K562 (cell line): Measurements from ENCODE around the gene TXNDC8. TPM values are rescaled to one million over a fixed set of nuclear protein-coding genes. Genes with fewer than 3 reads are reported as not detected.

Experiments used
- ATAC-seq: fragments of 200-7000 bp; cut with Tn5 transposase; 3 replicates; pipeline ENCODE4 v1.9.1; 2020; ENCODE audit warnings: moderate library complexity
- BruUV-seq: library from RNA; stranded (reverse); fragments of 400-500 nt; replicated peaks from 2 replicates; lab custom pipeline; 2021; lab: Mats Ljungman, UMichigan
- CTCF ChIA-PET: fragments of 300-600 bp; formaldehyde crosslinking; extraction: SDS; loops from one replicate; lab custom pipeline; 2021; ENCODE audit warnings: low intra/inter-chr PET ratio; lab: Yijun Ruan, JAX
- POLR2A ChIA-PET: fragments of 300-600, 350-650 bp; sonication (Branson Sonifier 250); formaldehyde crosslinking; extraction: SDS; loops from one replicate; lab custom pipeline; 2021; ENCODE audit warnings: antibody characterized with exemption, inconsistent platforms; lab: Yijun Ruan, JAX
- DNase-seq, 4 experiments: peaks; one replicate each; pipeline versions ENCODE4 v3.0.0 to v3.0.0-alpha.2; 2011 to 2018; ENCODE audit warnings: low spot score in 3 of 4, mixed read lengths in 3 of 4; ENCODE audit errors: extremely low read depth in 1 of 4
- FAIRE-seq: peaks from 2 replicates; lab custom pipeline; 2011; peaks lifted over from hg19 to GRCh38; lab: Jason Lieb, UNC
- H2AFZ ChIP-seq: 2 replicates; pipeline ENCODE4 v1.6.0; 2011; ENCODE audit warnings: low read depth, low read length, control low read depth, inconsistent platforms
- H3K27ac ChIP-seq: fragments of 200-600 bp; 3 replicates; pipeline ENCODE4 v1.8.0; 2011; ENCODE audit warnings: low read depth, mild to moderate bottlenecking, control low read depth, inconsistent platforms, low read length, moderate library complexity, mixed read lengths; ENCODE audit errors: extremely low read depth
- H3K27me3 ChIP-seq, 2 experiments: fragments of 300-600 bp in 1 of 2; 2 replicates in 1 of 2; 3 replicates in 1 of 2; pipeline versions ENCODE4 v1.6.0 to v1.8.0; 2011; ENCODE audit warnings: inconsistent platforms in 2 of 2, low read length in 2 of 2, mild to moderate bottlenecking in 1 of 2, mixed read lengths in 1 of 2, moderate library complexity in 1 of 2; ENCODE audit not compliant: control insufficient read depth in 2 of 2, insufficient read depth in 2 of 2
- H3K36me3 ChIP-seq: fragments of 300-600 bp; 3 replicates; pipeline ENCODE4 v1.8.0; 2011; ENCODE audit warnings: mild to moderate bottlenecking, low read length, inconsistent platforms; ENCODE audit not compliant: control insufficient read depth, insufficient read depth
- H3K4me1 ChIP-seq, 2 experiments: fragments of 200-600 bp in 1 of 2; replicated peaks in 1 of 2; 2 replicates in 1 of 2; 3 replicates in 1 of 2; pipeline versions ENCODE4 v1.5.1 to v1.8.0; 2011; ENCODE audit warnings: inconsistent platforms in 2 of 2, low read length in 2 of 2, mild to moderate bottlenecking in 1 of 2, mixed read lengths in 1 of 2, moderate library complexity in 1 of 2; ENCODE audit not compliant: control insufficient read depth in 2 of 2, insufficient read depth in 2 of 2
- H3K4me2 ChIP-seq: 2 replicates; pipeline ENCODE4 v1.6.1; 2011; ENCODE audit warnings: low read length, control low read depth, inconsistent platforms, mixed read lengths; ENCODE audit not compliant: insufficient read depth
- H3K4me3 ChIP-seq: fragments of 200-600 bp; sonication (generic), shearing (Covaris generic); 2 replicates; pipeline ENCODE4 v1.5.1; 2016; ENCODE audit warnings: control low read depth, inconsistent platforms
- H3K79me2 ChIP-seq: fragments of 200-600 bp; 3 replicates; pipeline ENCODE4 v1.8.0; 2011; ENCODE audit warnings: low read length, inconsistent platforms; ENCODE audit not compliant: control insufficient read depth, insufficient read depth
- H3K9ac ChIP-seq, 2 experiments: 2 replicates each; pipeline versions ENCODE4 v1.6.0 to v1.6.1; 2011; ENCODE audit warnings: low read depth in 2 of 2, low read length in 2 of 2, control low read depth in 1 of 2, inconsistent platforms in 1 of 2, mild to moderate bottlenecking in 1 of 2, mixed read lengths in 1 of 2; ENCODE audit not compliant: insufficient read depth in 1 of 2
- H3K9me1 ChIP-seq: one replicate; pipeline ENCODE4 v1.6.0; 2011; ENCODE audit warnings: inconsistent platforms, mild to moderate bottlenecking, low read length, moderate library complexity; ENCODE audit not compliant: control insufficient read depth, insufficient read depth
- H3K9me3 ChIP-seq: replicated peaks from 2 replicates; pipeline ENCODE4 v1.5.1; 2011; ENCODE audit warnings: low read depth, low read length, inconsistent platforms; ENCODE audit not compliant: control insufficient read depth, insufficient read depth
- H4K20me1 ChIP-seq: replicated peaks from 2 replicates; pipeline ENCODE4 v1.6.1; 2011; ENCODE audit warnings: low read length, inconsistent platforms, mixed read lengths; ENCODE audit not compliant: control insufficient read depth, insufficient read depth
- BACH1 ChIP-seq: fragments of 200-800 bp; sonication (Bioruptor generic); IDR thresholded peaks from 2 replicates; pipeline ENCODE4 v1.6.1; 2016; ENCODE audit warnings: missing genetic modification characterization, missing compliant biosample characterization
- CTBP1 ChIP-seq: fragments of 450-650 bp; IDR thresholded peaks from 2 replicates; pipeline ENCODE4 v1.6.1; 2016; ENCODE audit warnings: borderline replicate concordance
- CXXC5 ChIP-seq: fragments of 250-450 bp; sonication (Bioruptor Pico); IDR thresholded peaks from 2 replicates; pipeline ENCODE4 v1.8.0; 2022; ENCODE audit warnings: inconsistent platforms, mild to moderate bottlenecking, moderate library complexity
- FOSL1 ChIP-seq: fragments of 200-800 bp; sonication (Bioruptor generic); conservative IDR thresholded peaks from 2 replicates; pipeline ENCODE4 v1.6.1; 2016; ENCODE audit warnings: missing genetic modification characterization, missing compliant biosample characterization
- HES1 ChIP-seq: fragments of 450-650 bp; IDR thresholded peaks from 2 replicates; pipeline ENCODE4 v1.6.1; 2016; ENCODE audit warnings: low read depth, mild to moderate bottlenecking, moderate library complexity
- PURB ChIP-seq: sonication (generic); formaldehyde crosslinking; IDR thresholded peaks from 2 replicates; pipeline ENCODE4 v1.9.0; 2021; ENCODE audit warnings: low read depth, mild to moderate bottlenecking, missing genetic modification reagents
- RHOXF2B ChIP-seq: fragments of 250-450 bp; sonication (Bioruptor Pico); conservative IDR thresholded peaks from 2 replicates; pipeline ENCODE4 v1.5.1; 2021
- STAT5B ChIP-seq: fragments of 250-450 bp; sonication (Bioruptor Pico); IDR thresholded peaks from 2 replicates; pipeline ENCODE4 v1.8.0; 2021; ENCODE audit warnings: mild to moderate bottlenecking, inconsistent platforms
- TAF9B ChIP-seq: fragments of 450-650 bp; IDR thresholded peaks from 2 replicates; pipeline ENCODE4 v1.6.1; 2018; ENCODE audit warnings: mild to moderate bottlenecking; ENCODE audit not compliant: partially characterized antibody
- TEAD2 ChIP-seq: fragments of 450-650 bp; IDR thresholded peaks from 2 replicates; pipeline ENCODE4 v1.6.1; 2016; ENCODE audit warnings: missing genetic modification characterization, control low read depth, missing compliant biosample characterization
- ZNF395 ChIP-seq: fragments of 200-800 bp; sonication (Bioruptor generic); IDR thresholded peaks from 2 replicates; pipeline ENCODE4 v1.6.1; 2017; ENCODE audit warnings: missing genetic modification characterization, missing compliant biosample characterization
- ZNF511 ChIP-seq: sonication (generic); formaldehyde crosslinking; IDR thresholded peaks from 2 replicates; pipeline ENCODE4 v1.8.0; 2022; ENCODE audit warnings: mild to moderate bottlenecking, missing genetic modification reagents
- ZNF785 ChIP-seq: fragments of 250-450 bp; sonication (Bioruptor Pico); IDR thresholded peaks from 2 replicates; pipeline ENCODE4 v1.4.0; 2020; ENCODE audit warnings: mild to moderate bottlenecking
- WGBS: fragments of 100-300 bp; shearing (Covaris generic); methylation state at CpG from one replicate; pipeline ENCODE4 v1.1.6; 2016; ENCODE audit warnings: low coverage, mixed read lengths; ENCODE audit not compliant: insufficient coverage; ENCODE audit errors: missing lambda C conversion rate; 5-methylcytosine and 5-hydroxymethylcytosine counted together
- in situ Hi-C: fragments of 300-500 bp; cut with MboI; formaldehyde crosslinking; loops from 4 replicates; pipeline ENCODE4 v1.15.0; 2018; ENCODE audit warnings: inconsistent platforms, mixed read lengths
- intact Hi-C: fragments of 100-400 bp; cut with micrococcal nuclease; formaldehyde crosslinking; loops from 2 replicates; pipeline ENCODE4 v1.14.2; 2022
- polyA plus RNA-seq, 8 experiments: library from polyadenylated mRNA; depleted of rRNA in 4 of 8; stranded (reverse) in 5 of 8; unstranded in 3 of 8; fragments of >200 nt; fragmentation: Nextera tagmentation in 2 of 8; fragmentation: Illumina TruSeq in 1 of 8; extraction: Ambion mirVana in 2 of 8; extraction: Trizol in 1 of 8; gene quantifications; 2 replicates each; pipeline versions ENCODE4 v1.2.1 to v1.2.3, GENCODE V29; 2011 to 2014; ENCODE audit warnings: inconsistent platforms in 1 of 8, missing spikeins in 1 of 8
- total RNA-seq, 7 experiments: library from RNA; depleted of rRNA in 6 of 7; stranded (reverse); fragments of >200 nt in 6 of 7; fragmentation: Illumina TruSeq in 2 of 7; extraction: Trizol in 2 of 7; gene quantifications; 2 replicates each; pipeline versions ENCODE4 v1.2.1 to v1.2.3, GENCODE V29; 2011 to 2021; ENCODE audit warnings: low replicate concordance in 1 of 7

The TXNDC8 gene
- total and polyA plus RNA-seq, 9 of the 15 experiments (the other 6 are each of a cell fraction or from before 2014, with no cell fraction given): not detected

GRCh38 chr9:110334183-110334582 lies 3.5 kb downstream of the TXNDC8 start:
- Histone ChIP-seq H3K9me3 (no peaks in the 10 kb centered on the region), H3K27me3 (peaks cover 0 to 8% of the 10 kb centered on the region in 2 experiments; a peak in 1 of 5 replicates), H3K9ac (no peak overlapping the region), H3K9me1 (no peaks in the 10 kb centered on the region), H3K4me1 (no peaks in the 10 kb centered on the region), H3K36me3 (no peaks in the 10 kb centered on the region), H3K4me3 (no peak overlapping the region), H4K20me1 (no peaks in the 10 kb centered on the region), H3K4me2 (no peak overlapping the region), H3K27ac (no peak overlapping the region), H2AFZ (no peak overlapping the region), H3K79me2 (no peaks in the 10 kb centered on the region)
- FAIRE-seq (no peak), ATAC-seq (no peak), DNase-seq (no peak)
- WGBS: 2% methylated on average over 4 of the region's 4 CpGs
- in situ Hi-C loops: no loop called here
- POLR2A ChIA-PET: no interaction called here
- no TSS peak for BruUV-seq
- CTCF ChIA-PET: no interaction called here
- intact Hi-C loops: no loop called here
- TF ChIP-seq TAF9B: no peak

- ChIA-PET CTCF (interaction anchor here (0.5 kb wide), 1 partner anchor 1265 kb away, joined by 4 read pairs; no protein-coding TSS in a partner anchor), POLR2A (no interaction called here)
- H3K4me2 ChIP-seq: no peak overlapping the region
- H4K20me1 ChIP-seq: no peaks in the 10 kb centered on the region
- in situ Hi-C loops (no loop called here), intact Hi-C loops (no loop called here)
- no peaks in the 10 kb centered on the region for H3K36me3 ChIP-seq
- no TSS peak for BruUV-seq
- H2AFZ ChIP-seq: no peak overlapping the region
- no peak for TF ChIP-seq BACH1 (tag)
- no peak for TF ChIP-seq ZNF395 (CRISPR knock-in tag)
- no peak for TF ChIP-seq CTBP1
- TF ChIP-seq RHOXF2B (CRISPR knock-in tag): no peak
- no peak for TF ChIP-seq HES1
- no peak for TF ChIP-seq PURB (CRISPR knock-in tag)
- TF ChIP-seq TEAD2 (tag): no peak
- no peak for TF ChIP-seq CXXC5 (CRISPR knock-in tag)
- no peak for TF ChIP-seq ZNF511
- no peak for TF ChIP-seq FOSL1 (tag)
- no peak for TF ChIP-seq STAT5B (CRISPR knock-in tag)
- no peak for TF ChIP-seq ZNF785 (CRISPR knock-in tag)
- no peaks in the 10 kb centered on the region for H3K79me2 ChIP-seq
- H3K27ac ChIP-seq: no peak overlapping the region
- peaks cover 0 to 8% of the 10 kb centered on the region in 2 experiments; a peak in 1 of 5 replicates for H3K27me3 ChIP-seq
- ATAC-seq (no peak), DNase-seq (no peak), FAIRE-seq (no peak)
- WGBS: 0% methylated on average over 3 of the region's 3 CpGs
- H3K4me3 ChIP-seq: no peak overlapping the region
- H3K9ac ChIP-seq: no peak overlapping the region
- H3K9me1 ChIP-seq: no peaks in the 10 kb centered on the region
- no peaks in the 10 kb centered on the region for H3K9me3 ChIP-seq
- no peaks in the 10 kb centered on the region for H3K4me1 ChIP-seq
Measured at GRCh38 chr9:110332766-110333165, 4.9 kb downstream of the TXNDC8 start.
